ENCODE results near the gene WDR33. TPM values are rescaled to one million over a fixed set of nuclear protein-coding genes. Genes with fewer than 3 reads are reported as not detected.

The WDR33 gene
- total RNA-seq, 6 donors from 2014 or later = 33.7 to 76.3 (median 47.5) TPM

GRCh38 chr2:127735044-127735443 is 75.9 kb downstream of the WDR33 start:
- no peak for DNase-seq
- ATAC-seq (ENCODE audit: low FRiP score in 2 of 2) = peak in 1 of 2 donors; percentile 29
- no peaks in the 10 kb centered on the region for H3K36me3 ChIP-seq
- peaks cover 5 to 30% (median 12%) of the 10 kb centered on the region in 4 donors for H3K4me1 ChIP-seq
- no peaks in the 10 kb centered on the region for H3K9me3 ChIP-seq
- peak overlapping the region in 2 of 4 donors; percentile 5 to 68 for H3K27ac ChIP-seq
- H3K27me3 ChIP-seq = no peaks in the 10 kb centered on the region
- TF ChIP-seq EP300 (IDR thresholded peaks at IDR 0.05) (no peak), CTCF (IDR thresholded peaks at IDR 0.05) (no peak), POLR2AphosphoS5 (IDR thresholded peaks at IDR 0.05) (no peak), POLR2A (IDR thresholded peaks at IDR 0.05) (no peak)
- WGBS, 2 donors = 71 to 73% methylated on average over 2 of the region's 2 CpGs
- H3K4me3 ChIP-seq = no peak overlapping the region

- peak overlapping the region in 2 of 4 donors; percentile 8 to 24 for H3K4me3 ChIP-seq
- DNase-seq (no peak), ATAC-seq (ENCODE audit: low FRiP score in 2 of 2) (no peak)
- TF ChIP-seq EP300 (IDR thresholded peaks at IDR 0.05) = no peak
- TF ChIP-seq POLR2A (IDR thresholded peaks at IDR 0.05) = no peak
- no peak for TF ChIP-seq POLR2AphosphoS5 (IDR thresholded peaks at IDR 0.05)
- TF ChIP-seq CTCF (IDR thresholded peaks at IDR 0.05) = no peak
- H3K9me3 ChIP-seq = no peaks in the 10 kb centered on the region
- WGBS, 2 donors = 36 to 40% methylated on average over 5 of the region's 5 CpGs
- no peaks in the 10 kb centered on the region for H3K36me3 ChIP-seq
- H3K27me3 ChIP-seq = no peaks in the 10 kb centered on the region
- H3K4me1 ChIP-seq = peaks cover 5 to 30% (median 12%) of the 10 kb centered on the region in 4 donors
- peak overlapping the region in 1 of 4 donors; percentile 45 for H3K27ac ChIP-seq
These were observed 77.0 kb downstream of the WDR33 start for GRCh38 chr2:127733816-127734537.

GRCh38 chr2:127733113-127733815 is 77.7 kb downstream of the WDR33 start:
- ATAC-seq (ENCODE audit: low FRiP score in 2 of 2) (no peak), DNase-seq (no peak)
- WGBS, 2 donors = 65 to 71% methylated on average over 6 of the region's 6 CpGs
- Histone ChIP-seq H3K27ac (peak overlapping the region in 1 of 4 donors; percentile 45), H3K36me3 (no peaks in the 10 kb centered on the region), H3K27me3 (no peaks in the 10 kb centered on the region), H3K9me3 (no peaks in the 10 kb centered on the region), H3K4me1 (peaks cover 5 to 30% (median 12%) of the 10 kb centered on the region in 4 donors), H3K4me3 (peak overlapping the region in 2 of 4 donors; percentile 8 to 24)
- TF ChIP-seq POLR2A (IDR thresholded peaks at IDR 0.05) = no peak

- DNase-seq (no peak), ATAC-seq (ENCODE audit: low FRiP score in 2 of 2) (no peak)
- H3K27ac ChIP-seq = no peak overlapping the region
- peaks cover 0 to 34% (median 13%) of the 10 kb centered on the region in 4 donors for H3K36me3 ChIP-seq
- peaks cover 0 to 2% (median 0%) of the 10 kb centered on the region in 4 donors for H3K4me1 ChIP-seq
- no peak for TF ChIP-seq CTCF (IDR thresholded peaks at IDR 0.05)
- no peak for TF ChIP-seq POLR2A (IDR thresholded peaks at IDR 0.05)
- TF ChIP-seq POLR2AphosphoS5 (IDR thresholded peaks at IDR 0.05) = no peak
- TF ChIP-seq EP300 (IDR thresholded peaks at IDR 0.05) = no peak
- H3K9me3 ChIP-seq = no peaks in the 10 kb centered on the region
- 83 to 91% methylated on average over 6 of the region's 6 CpGs for WGBS, 2 donors
- H3K4me3 ChIP-seq = no peak overlapping the region
- no peaks in the 10 kb centered on the region for H3K27me3 ChIP-seq
These were observed 84.7 kb downstream of the WDR33 start for GRCh38 chr2:127726158-127726880.

GRCh38 chr2:127722807-127723206 is 88.2 kb downstream of the WDR33 start:
- no peak overlapping the region for H3K27ac ChIP-seq
- peaks cover 0 to 2% (median 0%) of the 10 kb centered on the region in 4 donors for H3K4me1 ChIP-seq
- H3K27me3 ChIP-seq = no peaks in the 10 kb centered on the region
- peaks cover 17 to 69% (median 41%) of the 10 kb centered on the region in 4 donors for H3K36me3 ChIP-seq
- no peak for ATAC-seq (ENCODE audit: low FRiP score in 2 of 2)
- DNase-seq = no peak
- TF ChIP-seq POLR2AphosphoS5 (IDR thresholded peaks at IDR 0.05) = no peak
- no peak for TF ChIP-seq POLR2A (IDR thresholded peaks at IDR 0.05)
- no peak for TF ChIP-seq CTCF (IDR thresholded peaks at IDR 0.05)
- TF ChIP-seq EP300 (IDR thresholded peaks at IDR 0.05) = no peak
- no peaks in the 10 kb centered on the region for H3K9me3 ChIP-seq
- 78 to 88% methylated on average over 3 of the region's 3 CpGs for WGBS, 2 donors
- H3K4me3 ChIP-seq = no peak overlapping the region
